ENCODE measurements around the gene TUBB2A. TPM values are rescaled to one million over a fixed set of nuclear protein-coding genes. Genes with fewer than 3 reads are reported as not detected.
A peak's percentile ranks its signal among the peaks of the same experiment; 100 is the strongest.

TUBB2A gene
- total and polyA plus RNA-seq, 2 of the 4 experiments (the other 2 are of a cell fraction), result 164 to 264 TPM

DNA sequence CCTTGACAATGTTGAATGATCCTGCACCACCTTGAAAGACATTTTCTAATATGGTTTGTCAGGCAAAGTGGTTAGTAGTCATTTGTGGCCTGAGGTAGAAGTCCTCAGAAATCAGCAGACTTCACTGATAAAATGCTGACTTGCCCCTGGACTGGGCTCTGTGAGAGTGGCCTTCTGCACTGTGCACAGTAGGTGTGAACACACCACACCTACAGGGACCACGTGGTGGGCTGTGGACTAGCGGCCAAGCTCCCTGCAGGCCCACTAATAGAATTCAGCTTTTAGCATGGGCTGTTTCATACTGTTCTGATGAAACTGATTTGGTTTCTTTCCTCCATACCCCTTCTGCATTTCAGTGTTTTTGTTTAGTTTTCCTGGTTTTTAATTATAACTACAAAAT lies 31.5 kb downstream of the TUBB2A start:
- no peak overlapping the region for H2BK15ac ChIP-seq (ENCODE audit: low read depth, low read length)
- no peak overlapping the region for H3K56ac ChIP-seq (ENCODE audit: extremely low read depth, insufficient read depth, low read length)
- no peak overlapping the region for H2AFZ ChIP-seq (replicated peaks; ENCODE audit: low read length, poor library complexity)
- in situ Hi-C loops (cut with MboI; ENCODE audit: low sequenced_read_pairs), result loop anchor here (5.0 to 25.0 kb wide), 2 partner anchors 126 to 611 kb away; no protein-coding TSS in a partner anchor
- no peak overlapping the region for H2BK120ac ChIP-seq (ENCODE audit: low read depth, low read length)
- H3K14ac ChIP-seq (replicated peaks; ENCODE audit: low read depth, low read length), result no peak overlapping the region
- H2AK5ac ChIP-seq (ENCODE audit: low read depth, low read length), result 0 out of 2 replicates have a peak overlapping the region, but pooled peaks have one; percentile 1
- no peak overlapping the region for H4K8ac ChIP-seq (ENCODE audit: low read depth in 2 of 2, low read length in 2 of 2)
- no peak overlapping the region for H3K4ac ChIP-seq (ENCODE audit: low read depth, low read length)
- DNase-seq, result no peak
- H2BK20ac ChIP-seq (ENCODE audit: low read depth, low read length), result no peak overlapping the region
- no peaks in the 10 kb centered on the region for H4K20me1 ChIP-seq (ENCODE audit: insufficient read depth, low read length)
- no CpG with 5 or more reads among the region's 2 CpGs for WGBS, 2 experiments (ENCODE audit: extremely low coverage in 2 of 2, insufficient read length in 1 of 2)
- H4K91ac ChIP-seq (ENCODE audit: insufficient read depth, low read depth, low read length), result no peak overlapping the region
- H3K9me1 ChIP-seq (ENCODE audit: insufficient read depth, low read length), result no peaks in the 10 kb centered on the region
- intact Hi-C loops (cut with micrococcal nuclease), result loop anchor here (1.0 to 2.0 kb wide), 4 partner anchors 83 to 865 kb away; partner anchors contain the start of gene PSMG4
- BruUV-seq (replicated peaks), result no TSS peak
- H2AK9ac ChIP-seq (replicated peaks; ENCODE audit: low read depth, low read length, poor library complexity), result no peak overlapping the region
- no peaks in the 10 kb centered on the region for H3K9me3 ChIP-seq (ENCODE audit: control insufficient read depth, insufficient read depth, low read length)
- peaks cover 0 to 3% of the 10 kb centered on the region in 2 experiments; a peak in 1 of 4 replicates for H3K79me1 ChIP-seq (ENCODE audit: low read depth in 1 of 2, low read length in 2 of 2)
- CTCF ChIA-PET, result interaction anchor here (0.6 to 0.9 kb wide), 4 partner anchors 84 to 956 kb away, joined by 3 to 4 read pairs (median 4); no protein-coding TSS in a partner anchor
- TF ChIP-seq CHD1 (IDR thresholded peaks at IDR 0.05; ENCODE audit: low read depth, low read length) (no peak), RFX5 (IDR thresholded peaks at IDR 0.05; ENCODE audit: low read depth, low read length) (no peak), NFE2L2 (IDR thresholded peaks at IDR 0.05; ENCODE audit: low read depth, low read length) (no peak), USF2 (IDR thresholded peaks at IDR 0.05; ENCODE audit: low read depth, low read length) (no peak), ELK1 (IDR thresholded peaks at IDR 0.05; ENCODE audit: borderline replicate concordance, low read depth, low read length) (no peak), RCOR1 (IDR thresholded peaks at IDR 0.05; ENCODE audit: insufficient replicate concordance, low read length) (no peak), MAZ (IDR thresholded peaks at IDR 0.05; ENCODE audit: borderline replicate concordance, low read depth, low read length) (no peak), MAFK (IDR thresholded peaks at IDR 0.05; ENCODE audit: low read depth, low read length) (no peak), SMC3 (IDR thresholded peaks at IDR 0.05; ENCODE audit: low read depth, low read length) (no peak), FOS (IDR thresholded peaks at IDR 0.05; ENCODE audit: low read depth, low read length) (no peak), CEBPB (IDR thresholded peaks at IDR 0.05; ENCODE audit: low read depth, low read length) (no peak), MXI1 (IDR thresholded peaks at IDR 0.05; ENCODE audit: borderline replicate concordance, low read depth, low read length) (no peak), RAD21 (IDR thresholded peaks at IDR 0.05; ENCODE audit: low read length) (no peak), BHLHE40 (IDR thresholded peaks at IDR 0.05; ENCODE audit: low read depth, low read length) (no peak), POLR2A (IDR thresholded peaks at IDR 0.05; ENCODE audit: low read depth, low read length) (no peak)
- TF ChIP-seq, protein P1, sequence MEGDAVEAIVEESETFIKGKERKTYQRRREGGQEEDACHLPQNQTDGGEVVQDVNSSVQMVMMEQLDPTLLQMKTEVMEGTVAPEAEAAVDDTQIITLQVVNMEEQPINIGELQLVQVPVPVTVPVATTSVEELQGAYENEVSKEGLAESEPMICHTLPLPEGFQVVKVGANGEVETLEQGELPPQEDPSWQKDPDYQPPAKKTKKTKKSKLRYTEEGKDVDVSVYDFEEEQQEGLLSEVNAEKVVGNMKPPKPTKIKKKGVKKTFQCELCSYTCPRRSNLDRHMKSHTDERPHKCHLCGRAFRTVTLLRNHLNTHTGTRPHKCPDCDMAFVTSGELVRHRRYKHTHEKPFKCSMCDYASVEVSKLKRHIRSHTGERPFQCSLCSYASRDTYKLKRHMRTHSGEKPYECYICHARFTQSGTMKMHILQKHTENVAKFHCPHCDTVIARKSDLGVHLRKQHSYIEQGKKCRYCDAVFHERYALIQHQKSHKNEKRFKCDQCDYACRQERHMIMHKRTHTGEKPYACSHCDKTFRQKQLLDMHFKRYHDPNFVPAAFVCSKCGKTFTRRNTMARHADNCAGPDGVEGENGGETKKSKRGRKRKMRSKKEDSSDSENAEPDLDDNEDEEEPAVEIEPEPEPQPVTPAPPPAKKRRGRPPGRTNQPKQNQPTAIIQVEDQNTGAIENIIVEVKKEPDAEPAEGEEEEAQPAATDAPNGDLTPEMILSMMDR (conservative IDR thresholded peaks at IDR 0.05; ENCODE audit: low read depth, low read length), result no peak
- peaks cover 12% of the 10 kb centered on the region for H3K36me3 ChIP-seq (ENCODE audit: control insufficient read depth, insufficient read depth, low read length)
- H3K27ac ChIP-seq (ENCODE audit: insufficient read depth, low read length), result no peak overlapping the region
- H3K27me3 ChIP-seq (ENCODE audit: control insufficient read depth, insufficient read depth, low read length), result no peaks in the 10 kb centered on the region
- POLR2A ChIA-PET (ENCODE audit: unreplicated experiment), result interaction anchor here (0.6 kb wide), 2 partner anchors 123 to 134 kb away, joined by 4 to 12 read pairs; no protein-coding TSS in a partner anchor
- no peak overlapping the region for H3K4me3 ChIP-seq (ENCODE audit: insufficient read depth, low read depth, low read length)
- H2BK5ac ChIP-seq (ENCODE audit: low read depth, low read length, poor library complexity, severe bottlenecking), result no peak overlapping the region
- no peak overlapping the region for H3K4me2 ChIP-seq (ENCODE audit: low read depth, low read length)
- H3K4me1 ChIP-seq (ENCODE audit: control insufficient read depth, insufficient read depth, low read length), result no peaks in the 10 kb centered on the region
- H3K23ac ChIP-seq (ENCODE audit: low read depth, low read length), result no peak overlapping the region; the same call in 1 of the 2 replicates
- no peak for ATAC-seq (ENCODE audit: low read depth)
- no peak overlapping the region for H3K9ac ChIP-seq (ENCODE audit: low read depth, low read length)
- no peak overlapping the region for H3K18ac ChIP-seq (ENCODE audit: low read depth, low read length)
- no peak overlapping the region for H4K5ac ChIP-seq (ENCODE audit: low read depth, low read length)
- dilution Hi-C loops (cut with HindIII; ENCODE audit: low sequenced_read_pairs, unreplicated experiment), result no loop called here

Data from IMR-90 (cell line).